Inflammatory macrophage (primary cell): ENCODE results near the gene TEF.
"Not testable (repeated sequence)": the region's sequence is repeated elsewhere in the genome, so short reads cannot be mapped to it uniquely, and the experiment has no call there.

Source experiments
- DNase-seq, 2 donors: peaks; one replicate each; pipeline ENCODE4 v3.0.0-alpha.2; 2020 to 2022

Gene TEF

GRCh38 chr22:41383085-41383484 is 1.3 kb downstream of the TEF start:
- DNase-seq: no peak

- no peak for DNase-seq
Observed at GRCh38 chr22:41384128-41384527, 2.4 kb downstream of the TEF start.

- no peak for DNase-seq
Observed at GRCh38 chr22:41387341-41387740, 5.6 kb downstream of the TEF start.

GRCh38 chr22:41394012-41394356 is 12.2 kb downstream of the TEF start:
- DNase-seq: no peak

- DNase-seq: no peak
Observed at GRCh38 chr22:41395531-41396240, 13.9 kb downstream of the TEF start.

- no peak for DNase-seq
Observed at GRCh38 chr22:41397143-41397811, 15.5 kb downstream of the TEF start.

GRCh38 chr22:41398921-41399320 is 17.2 kb downstream of the TEF start:
- DNase-seq: no peak

- no peak for DNase-seq
Observed at GRCh38 chr22:41401781-41402648, 20.3 kb downstream of the TEF start.

- DNase-seq: not testable (repeated sequence)
Observed at GRCh38 chr22:41402851-41403250, 21.1 kb downstream of the TEF start.

GRCh38 chr22:41403532-41404318 is 22.0 kb downstream of the TEF start:
- DNase-seq: peak; percentile 88 to 90

- no peak for DNase-seq
Observed at GRCh38 chr22:41405588-41405987, 23.8 kb downstream of the TEF start.

GRCh38 chr22:41406410-41406809 is 24.7 kb downstream of the TEF start:
- DNase-seq: no peak

- DNase-seq: no peak
Observed at GRCh38 chr22:41407433-41407832, 25.7 kb downstream of the TEF start.

GRCh38 chr22:41408665-41409064 is 26.9 kb downstream of the TEF start:
- DNase-seq: no peak

GRCh38 chr22:41410311-41410751 is 28.6 kb downstream of the TEF start:
- DNase-seq: no peak

GRCh38 chr22:41411021-41411851 is 29.5 kb downstream of the TEF start:
- DNase-seq: no peak

GRCh38 chr22:41415554-41415953 is 33.8 kb downstream of the TEF start:
- no peak for DNase-seq

- no peak for DNase-seq
Observed at GRCh38 chr22:41417622-41418390, 36.1 kb downstream of the TEF start.

GRCh38 chr22:41418717-41419116 is 37.0 kb downstream of the TEF start:
- DNase-seq: no peak

- DNase-seq: no peak
Observed at GRCh38 chr22:41425660-41426365, 44.1 kb downstream of the TEF start.
